NCI-H146 treated with DMSO at 0.1 percent for 48 hours (cell line): ENCODE data around the gene MYH11.
A peak's percentile ranks its signal among the peaks of the same experiment; 100 is the strongest.

Experiments used
- DNase-seq: peaks from one replicate; lab custom pipeline; 2025; ENCODE audit not compliant: unreplicated experiment; lab: John Stamatoyannopoulos, UW

MYH11 gene

GRCh38 chr16:15779664-15780351 lies 77.0 kb downstream of the MYH11 start:
- DNase-seq, result no peak

GRCh38 chr16:15778999-15779614 lies 77.7 kb downstream of the MYH11 start:
- DNase-seq, result no peak

GRCh38 chr16:15778204-15778743 lies 78.6 kb downstream of the MYH11 start:
- no peak for DNase-seq

GRCh38 chr16:15777533-15778203 lies 79.2 kb downstream of the MYH11 start:
- peak; percentile 30 for DNase-seq

GRCh38 chr16:15776572-15776971 lies 80.3 kb downstream of the MYH11 start:
- no peak for DNase-seq

- no peak for DNase-seq
Observed at GRCh38 chr16:15775663-15776304, 81.0 kb downstream of the MYH11 start.

- no peak for DNase-seq
Observed at GRCh38 chr16:15775209-15775608, 81.6 kb downstream of the MYH11 start.

- no peak for DNase-seq
Observed at GRCh38 chr16:15773968-15774367, 82.9 kb downstream of the MYH11 start.

- no peak for DNase-seq
Observed at GRCh38 chr16:15772579-15773293, 84.1 kb downstream of the MYH11 start.

GRCh38 chr16:15771694-15772093 lies 85.1 kb downstream of the MYH11 start:
- DNase-seq, result no peak

GRCh38 chr16:15770512-15770911 lies 86.3 kb downstream of the MYH11 start:
- no peak for DNase-seq

GRCh38 chr16:15770107-15770506 lies 86.7 kb downstream of the MYH11 start:
- DNase-seq, result no peak

GRCh38 chr16:15769239-15769638 lies 87.6 kb downstream of the MYH11 start:
- DNase-seq, result no peak

- DNase-seq, result no peak
Observed at GRCh38 chr16:15768201-15768600, 88.6 kb downstream of the MYH11 start.

GRCh38 chr16:15766918-15767317 lies 89.9 kb downstream of the MYH11 start:
- DNase-seq, result no peak

GRCh38 chr16:15765880-15766279 lies 90.9 kb downstream of the MYH11 start:
- DNase-seq, result peak; percentile 25

GRCh38 chr16:15765116-15765515 lies 91.7 kb downstream of the MYH11 start:
- DNase-seq, result no peak

GRCh38 chr16:15764112-15764511 lies 92.7 kb downstream of the MYH11 start:
- DNase-seq, result no peak

- no peak for DNase-seq
Observed at GRCh38 chr16:15760129-15760528, 96.7 kb downstream of the MYH11 start.

GRCh38 chr16:15759070-15759469 lies 97.8 kb downstream of the MYH11 start:
- DNase-seq, result no peak
